ENCODE measurements around the gene TBCE. TPM values are rescaled to one million over a fixed set of nuclear protein-coding genes. Genes with fewer than 3 reads are reported as not detected.

TBCE gene
- total and polyA plus RNA-seq, 9 of the 15 experiments (the other 6 are each of a cell fraction or from before 2014, with no cell fraction given), result 52.6 to 92.1 (median 82.1) TPM

DNA sequence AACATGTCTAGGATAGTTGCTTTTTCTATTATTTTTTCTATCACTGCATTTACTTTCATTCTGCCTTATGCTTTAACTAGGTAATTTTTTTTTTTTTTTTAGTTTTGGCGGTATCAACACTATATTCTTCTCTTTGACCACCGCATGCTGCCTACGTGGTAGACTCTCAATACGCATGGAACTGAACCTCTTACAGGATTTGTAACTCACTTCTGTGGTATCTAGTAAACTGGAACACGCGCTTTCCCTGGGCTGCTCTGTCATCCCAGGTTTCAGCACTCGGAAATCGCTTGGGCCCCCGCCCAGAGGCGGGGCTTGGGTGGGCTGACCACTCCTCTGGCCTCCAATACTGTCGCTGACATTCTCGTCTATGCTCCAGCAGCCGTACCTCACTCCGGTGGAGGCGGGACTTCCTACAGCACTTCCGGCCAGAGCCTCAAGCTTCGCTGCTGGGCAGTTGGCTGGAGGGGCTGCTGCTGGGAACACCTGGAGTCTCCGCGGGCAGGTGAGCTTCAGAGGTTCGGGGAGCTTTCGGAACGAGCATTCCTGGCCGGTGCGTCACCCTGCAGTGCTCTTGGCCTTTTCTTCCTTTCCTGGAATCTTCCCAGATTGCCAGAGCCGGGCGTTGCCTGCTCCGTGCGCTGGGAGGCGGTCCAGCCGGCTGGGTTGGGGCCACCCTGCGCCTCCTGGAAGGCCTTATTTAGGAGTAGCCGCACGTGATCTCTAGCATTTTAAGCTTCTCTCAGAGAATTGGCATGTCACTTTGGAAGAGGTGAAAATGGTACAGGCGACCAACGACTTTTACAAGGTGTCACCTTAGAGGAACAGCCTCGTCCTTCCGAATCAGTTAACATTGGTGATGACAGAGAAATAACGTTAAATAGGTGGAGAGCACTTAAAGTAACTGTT, at the start of gene TBCE (continued):
- TF ChIP-seq RBBP5 (IDR thresholded peaks at IDR 0.05; ENCODE audit: borderline replicate concordance, insufficient read depth, low read length, poor library complexity, severe bottlenecking) (peak; percentile 91), ZNF668 (CRISPR knock-in tag; IDR thresholded peaks at IDR 0.05) (no peak), TEAD1 (CRISPR knock-in tag; IDR thresholded peaks at IDR 0.05) (peak in 1 of 2 experiments; percentile 87; a peak in 2 of 4 replicates), ZNF57 (CRISPR knock-in tag; IDR thresholded peaks at IDR 0.05) (no peak), GABPB1 (CRISPR knock-in tag; IDR thresholded peaks at IDR 0.05) (peak; percentile 95), BRD4 (IDR thresholded peaks at IDR 0.05) (no peak), HMGXB4 (CRISPR knock-in tag; IDR thresholded peaks at IDR 0.05) (0 out of 2 replicates have a peak, but pooled peaks have one; percentile 21), ZNF589 (CRISPR knock-in tag; IDR thresholded peaks at IDR 0.05; ENCODE audit: low read depth) (peak; percentile 55; the same call in 1 of the 2 replicates), MTF1 (CRISPR knock-in tag; IDR thresholded peaks at IDR 0.05; ENCODE audit: borderline replicate concordance) (no peak), TRIM28 (IDR thresholded peaks at IDR 0.05) (no peak; the same call in 1 of the 2 replicates), ZFP30 (CRISPR knock-in tag; IDR thresholded peaks at IDR 0.05; ENCODE audit: borderline replicate concordance) (no peak), ZFP36 (IDR thresholded peaks at IDR 0.05; ENCODE audit: low read depth, low read length, partially characterized antibody) (no peak), ZNF282 (CRISPR knock-in tag; IDR thresholded peaks at IDR 0.05) (no peak), NBN (IDR thresholded peaks at IDR 0.05; ENCODE audit: low read depth) (peak; percentile 84), FOXA3 (CRISPR knock-in tag; conservative IDR thresholded peaks at IDR 0.05 in 1 of 2, IDR thresholded peaks at IDR 0.05 in 1 of 2) (no peak), MXI1 (IDR thresholded peaks at IDR 0.05; ENCODE audit: low read depth, low read length) (peak; percentile 62), THRAP3 (IDR thresholded peaks at IDR 0.05; ENCODE audit: borderline replicate concordance) (no peak), IRF2 (CRISPR knock-in tag; IDR thresholded peaks at IDR 0.05) (no peak), TFAP4 (CRISPR knock-in tag; IDR thresholded peaks at IDR 0.05; ENCODE audit: borderline replicate concordance) (peak; percentile 92), ZNF347 (CRISPR knock-in tag; IDR thresholded peaks at IDR 0.05; ENCODE audit: low read depth) (no peak), SRSF1 (IDR thresholded peaks at IDR 0.05; ENCODE audit: low read depth, low read length) (no peak), ATF1 (CRISPR knock-in tag; IDR thresholded peaks at IDR 0.05) (no peak), ATF1 (tag; IDR thresholded peaks at IDR 0.05) (peak; percentile 75)
- TF ChIP-seq, protein P1, sequence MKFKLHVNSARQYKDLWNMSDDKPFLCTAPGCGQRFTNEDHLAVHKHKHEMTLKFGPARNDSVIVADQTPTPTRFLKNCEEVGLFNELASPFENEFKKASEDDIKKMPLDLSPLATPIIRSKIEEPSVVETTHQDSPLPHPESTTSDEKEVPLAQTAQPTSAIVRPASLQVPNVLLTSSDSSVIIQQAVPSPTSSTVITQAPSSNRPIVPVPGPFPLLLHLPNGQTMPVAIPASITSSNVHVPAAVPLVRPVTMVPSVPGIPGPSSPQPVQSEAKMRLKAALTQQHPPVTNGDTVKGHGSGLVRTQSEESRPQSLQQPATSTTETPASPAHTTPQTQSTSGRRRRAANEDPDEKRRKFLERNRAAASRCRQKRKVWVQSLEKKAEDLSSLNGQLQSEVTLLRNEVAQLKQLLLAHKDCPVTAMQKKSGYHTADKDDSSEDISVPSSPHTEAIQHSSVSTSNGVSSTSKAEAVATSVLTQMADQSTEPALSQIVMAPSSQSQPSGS (CRISPR knock-in tag; IDR thresholded peaks at IDR 0.05), result no peak
